Mucosa of gallbladder (tissue), 1 donor: Measurements from ENCODE around the gene FYB1. TPM values are rescaled to one million over a fixed set of nuclear protein-coding genes. Genes with fewer than 3 reads are reported as not detected.

Experiments used
- DNase-seq: peaks from one replicate; pipeline ENCODE4 v3.0.0-alpha.2; 2020; ENCODE audit warnings: low spot score
- total RNA-seq: library from RNA; stranded (reverse); gene quantifications from one replicate; pipeline ENCODE4 v1.2.1, GENCODE V29; 2021
- donor health status: DM: no; HTN: no; CAD: no.

The FYB1 gene
- total RNA-seq, 1 donor from 2014 or later = 24.7 TPM

DNA sequence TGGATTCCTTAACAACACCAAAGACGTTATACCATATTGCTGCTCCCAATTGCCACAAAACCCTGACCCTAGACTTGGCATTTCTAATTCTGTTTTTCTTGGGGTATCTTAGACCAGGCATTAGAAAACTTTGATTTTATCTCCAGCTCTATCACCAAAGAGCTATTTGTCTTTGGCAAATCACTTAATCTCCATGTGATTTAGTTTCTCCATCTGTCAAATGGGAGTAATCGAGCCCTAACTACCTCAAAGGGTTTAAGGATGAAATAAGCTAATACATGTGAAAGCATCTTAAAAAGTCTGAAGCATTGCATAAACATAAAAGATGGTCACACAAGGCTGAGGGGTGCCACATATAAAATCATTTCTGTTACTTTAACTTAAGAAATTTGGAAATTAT, 60.6 kb downstream of the FYB1 start:
- DNase-seq = no peak

DNA sequence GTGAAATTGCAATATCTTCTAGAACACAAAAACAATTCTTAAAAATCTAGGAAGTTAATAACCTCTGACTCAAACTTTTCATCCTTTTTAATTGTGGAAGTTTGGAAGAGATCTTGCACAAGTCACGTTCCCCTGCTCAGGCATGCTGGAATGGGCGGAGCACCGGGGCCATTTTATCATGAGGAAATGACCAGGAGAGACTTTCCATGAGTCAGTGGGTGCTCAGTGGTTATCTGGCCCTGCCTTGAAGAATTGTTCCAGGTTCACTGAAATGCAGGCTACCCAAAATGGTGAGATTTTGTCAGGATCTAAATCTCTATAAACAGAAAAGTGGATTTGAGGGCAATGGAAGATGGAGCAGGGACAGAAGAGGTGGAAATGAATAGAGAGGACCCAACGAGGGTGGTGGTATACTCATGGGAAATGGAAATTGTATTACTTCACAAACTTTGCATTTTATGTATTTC, 61.2 kb downstream of the FYB1 start:
- no peak for DNase-seq

DNA sequence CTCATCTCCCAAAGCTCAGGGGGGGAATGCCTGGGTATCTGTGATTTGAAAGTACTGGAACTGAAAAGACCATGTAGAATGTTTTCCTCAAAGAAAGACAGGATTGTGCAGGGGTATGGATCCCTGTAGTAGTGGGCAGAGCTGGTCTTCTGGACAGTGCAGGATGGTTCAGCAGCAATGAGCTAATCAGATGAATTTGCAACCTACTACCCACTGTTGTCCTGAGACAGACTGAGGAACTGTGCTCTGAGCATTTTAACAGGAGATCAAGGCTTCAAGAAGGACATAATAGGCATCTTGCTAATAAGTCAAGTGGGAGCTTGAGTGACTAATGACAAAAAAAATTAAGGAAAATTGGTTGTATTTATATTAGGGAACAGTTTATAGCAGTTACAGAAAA, 61.7 kb downstream of the FYB1 start:
- no peak for DNase-seq

DNA sequence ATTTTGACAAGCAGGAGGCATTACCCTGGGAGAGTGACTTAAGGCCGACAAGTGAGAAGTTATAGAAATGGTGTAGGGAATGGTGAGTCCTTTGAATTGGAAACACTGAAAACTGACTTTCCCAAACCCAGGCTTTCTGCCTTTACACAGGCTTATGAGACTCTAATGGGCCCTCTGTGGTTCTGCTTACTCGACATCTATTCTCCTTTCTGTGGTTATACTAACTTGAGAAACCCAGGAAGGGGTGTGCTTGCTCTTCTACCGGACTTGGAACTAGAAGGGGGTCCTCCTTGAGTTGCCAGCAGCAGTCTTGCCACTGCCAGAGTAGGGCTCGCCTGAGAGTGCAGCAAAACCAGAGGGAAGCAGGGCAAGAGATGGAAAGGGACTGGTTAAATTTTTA, 63.3 kb downstream of the FYB1 start:
- no peak for DNase-seq

DNA sequence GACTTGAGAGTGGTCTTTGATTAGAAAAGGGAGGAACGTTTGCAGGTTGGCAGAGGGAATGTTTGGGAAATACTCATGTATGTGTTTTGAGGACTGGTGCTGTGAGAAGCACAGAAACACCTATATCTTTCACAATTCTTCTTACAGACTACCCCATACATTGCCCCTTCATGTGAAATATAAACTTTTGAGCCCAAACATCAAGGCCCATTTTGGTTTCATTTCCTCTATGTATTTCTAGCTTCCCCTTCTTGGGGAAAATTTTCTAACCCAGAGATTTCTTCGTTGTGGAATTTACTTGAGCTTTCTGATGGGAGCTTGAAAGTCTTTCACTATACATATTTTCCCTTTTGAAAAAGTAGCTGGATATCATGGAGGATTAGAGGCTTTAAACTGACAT, 67.6 kb downstream of the FYB1 start:
- no peak for DNase-seq

DNA sequence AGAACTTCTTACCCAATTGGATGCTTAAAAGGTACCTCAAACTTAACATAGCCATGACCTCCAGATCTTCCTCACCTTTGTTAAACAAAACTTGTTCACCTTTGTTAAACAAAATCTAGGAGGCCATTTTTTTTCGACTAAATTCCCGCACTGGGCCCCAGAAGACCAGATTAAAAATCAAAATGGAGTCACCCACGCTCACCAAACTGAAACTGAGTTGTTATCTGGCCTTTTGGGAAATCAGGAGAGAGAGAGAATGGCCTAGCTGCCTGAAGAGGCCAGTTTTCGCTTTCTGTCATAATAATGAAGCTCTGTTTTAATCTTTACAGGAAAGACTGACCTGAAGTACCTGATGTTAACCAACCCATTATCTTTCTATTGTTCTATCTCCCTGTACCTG, 69.4 kb downstream of the FYB1 start:
- DNase-seq = no peak

DNA sequence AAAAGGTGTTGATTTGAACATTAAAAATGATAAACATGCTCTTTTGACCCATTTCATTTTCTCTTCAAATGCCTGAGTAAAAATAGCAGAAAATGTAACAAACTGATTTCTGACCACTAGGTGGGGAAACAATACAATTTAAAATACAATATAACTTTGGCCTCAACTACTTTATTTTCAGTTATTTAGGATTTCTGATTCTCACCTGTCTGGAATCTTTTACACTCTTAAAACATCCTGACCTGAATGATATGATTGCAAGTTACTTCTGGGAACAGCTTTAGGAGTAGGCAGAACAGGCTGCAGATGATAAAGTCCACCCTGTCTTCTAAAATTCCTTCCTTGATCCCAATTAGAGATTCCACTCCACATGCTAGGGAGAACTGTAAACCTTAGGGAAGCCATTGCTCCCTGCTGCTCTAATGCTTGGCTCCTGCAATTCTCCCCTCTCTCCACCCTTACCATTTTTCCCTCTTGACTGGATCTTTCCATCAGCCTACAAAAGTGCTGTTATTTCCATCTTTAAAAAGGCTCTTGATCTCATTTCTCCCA, 70.3 kb downstream of the FYB1 start:
- DNase-seq = no peak

DNA sequence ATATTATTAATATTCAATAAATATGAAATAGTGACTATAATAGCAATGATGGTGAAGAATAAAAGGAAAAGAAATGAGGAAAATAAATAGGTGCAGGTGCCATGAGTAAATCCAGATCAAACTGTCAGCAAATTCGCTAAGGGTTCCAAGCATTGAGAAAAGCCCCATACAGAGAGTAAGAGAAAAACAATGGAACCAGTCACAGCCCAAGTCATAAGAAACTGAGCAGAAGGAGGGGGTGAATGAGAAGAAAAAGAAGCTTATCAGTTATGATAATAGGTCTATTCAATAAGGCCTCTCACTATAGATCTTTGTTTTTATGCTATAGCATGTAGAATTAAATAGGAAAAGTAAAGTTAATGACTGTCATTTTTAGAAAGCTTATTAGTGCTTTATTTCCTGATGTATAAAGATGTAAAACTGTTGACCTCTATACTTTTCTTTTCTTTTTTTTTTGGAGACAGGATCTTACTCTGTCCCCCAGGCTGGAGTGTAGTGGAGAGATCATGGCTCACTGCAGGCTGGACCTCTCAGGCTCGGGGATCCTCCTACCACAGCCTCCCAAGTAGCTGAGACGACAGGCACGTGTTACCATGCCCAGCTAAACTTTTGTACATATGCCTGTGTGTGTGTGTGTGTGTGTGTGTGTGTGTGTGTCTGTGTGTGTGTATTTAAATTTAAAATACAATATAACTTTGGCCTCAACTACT, 72.4 kb downstream of the FYB1 start:
- no peak for DNase-seq

DNA sequence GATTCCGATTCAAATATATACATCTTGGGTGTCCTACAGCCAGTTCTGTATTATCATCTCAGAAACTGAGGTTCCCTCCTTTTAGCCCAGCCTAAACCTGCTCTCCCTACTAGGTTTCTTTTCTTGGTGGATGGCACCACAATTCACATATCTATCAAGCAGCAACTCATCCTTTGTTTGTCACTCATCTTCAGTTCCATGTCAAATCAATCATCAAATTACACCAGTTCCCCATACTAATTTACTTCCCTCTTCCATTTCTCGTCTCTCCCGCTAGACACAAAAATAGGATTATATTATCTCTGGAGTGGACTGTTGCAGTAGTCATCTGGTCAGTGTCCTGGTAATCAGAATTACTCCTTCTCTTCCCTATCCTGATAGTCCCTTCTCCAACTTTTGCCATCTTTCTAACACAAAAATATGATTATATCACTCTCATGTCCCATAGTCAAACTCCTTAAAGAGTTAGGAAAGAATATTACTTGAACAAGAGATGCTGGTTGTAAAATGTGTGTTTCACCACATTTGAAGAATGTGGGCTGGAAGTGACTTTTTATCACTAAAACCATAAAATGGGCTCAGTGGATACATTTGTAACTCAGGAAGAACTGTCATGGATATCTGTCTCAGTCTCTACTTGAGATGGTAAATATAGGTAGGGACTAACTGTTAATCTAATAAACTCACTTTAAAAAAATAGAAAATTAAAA, 76.1 kb downstream of the FYB1 start:
- DNase-seq = no peak

DNA sequence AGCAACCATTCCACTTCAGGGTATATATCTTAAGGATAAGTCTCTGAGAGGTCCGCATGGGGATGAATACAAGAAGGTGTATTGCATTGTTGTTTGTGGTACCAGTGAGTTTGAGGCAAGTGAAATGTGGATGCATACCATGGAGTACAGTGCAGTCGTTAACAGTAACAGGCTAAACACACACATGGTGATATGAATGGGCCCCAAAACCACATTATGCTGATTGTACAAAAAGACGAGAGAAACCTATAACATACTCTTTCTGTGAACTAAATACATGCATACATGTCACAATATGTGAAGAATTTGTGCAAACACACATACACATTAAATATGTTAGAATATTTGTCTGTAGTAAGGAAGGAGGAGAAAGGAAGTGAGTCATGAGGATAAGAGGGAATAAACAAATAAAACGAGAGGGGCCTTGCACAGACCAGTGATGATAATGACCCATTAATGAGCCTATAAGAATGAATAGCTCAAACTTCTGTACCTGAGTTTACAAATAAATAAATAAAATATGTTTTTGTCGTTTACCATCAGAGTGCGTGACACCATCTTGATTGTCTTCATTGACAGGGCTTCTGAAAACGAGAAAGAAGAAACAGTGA, 78.7 kb downstream of the FYB1 start:
- no peak for DNase-seq

DNA sequence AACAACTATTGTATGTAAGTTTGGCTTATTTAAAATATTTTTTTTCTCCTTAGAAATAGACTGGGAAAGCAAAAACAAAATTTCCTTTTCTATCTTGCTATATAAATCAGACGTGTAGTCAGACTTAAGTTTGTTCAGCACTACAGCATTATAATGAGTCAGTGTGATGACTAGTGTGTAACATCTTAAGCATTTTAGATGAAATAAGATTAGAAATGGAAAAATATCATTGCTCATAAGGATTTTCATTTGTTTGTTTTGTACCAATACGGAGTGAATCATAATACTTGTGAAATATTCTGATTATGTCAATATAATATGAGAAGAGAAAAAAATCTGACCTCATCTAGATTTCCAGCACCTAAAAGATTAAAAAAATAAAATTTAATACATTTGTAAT, 80.5 kb downstream of the FYB1 start:
- DNase-seq = no peak

DNA sequence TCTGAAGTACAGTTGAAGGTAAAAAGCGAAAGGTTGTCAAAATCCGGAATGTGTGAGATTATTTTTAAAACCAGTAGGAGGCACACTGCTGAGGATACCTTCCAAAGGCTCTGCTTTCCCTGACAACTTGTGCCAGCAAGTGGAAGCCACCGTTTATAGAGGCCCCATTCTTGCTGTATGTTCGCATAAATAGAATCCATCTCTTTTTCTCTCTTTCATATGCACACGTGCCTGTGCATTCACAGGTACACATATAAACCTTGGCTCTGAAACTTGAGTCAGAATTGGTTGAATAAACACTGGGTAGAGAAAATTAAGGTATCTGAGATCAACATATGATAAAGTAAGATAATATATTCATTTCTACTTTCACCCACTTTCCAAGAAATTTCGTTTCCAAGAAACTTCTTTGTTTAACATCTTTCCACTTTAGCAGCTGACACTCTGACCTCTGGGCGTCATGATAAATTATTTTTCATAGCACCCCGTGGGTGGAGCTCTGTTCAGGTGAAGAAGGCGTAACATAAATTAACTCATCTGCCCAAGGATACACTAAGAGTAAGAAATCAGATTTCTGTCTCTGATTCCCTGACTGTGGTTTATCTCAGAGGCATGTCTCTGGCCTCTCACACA, 81.4 kb downstream of the FYB1 start:
- no peak for DNase-seq

DNA sequence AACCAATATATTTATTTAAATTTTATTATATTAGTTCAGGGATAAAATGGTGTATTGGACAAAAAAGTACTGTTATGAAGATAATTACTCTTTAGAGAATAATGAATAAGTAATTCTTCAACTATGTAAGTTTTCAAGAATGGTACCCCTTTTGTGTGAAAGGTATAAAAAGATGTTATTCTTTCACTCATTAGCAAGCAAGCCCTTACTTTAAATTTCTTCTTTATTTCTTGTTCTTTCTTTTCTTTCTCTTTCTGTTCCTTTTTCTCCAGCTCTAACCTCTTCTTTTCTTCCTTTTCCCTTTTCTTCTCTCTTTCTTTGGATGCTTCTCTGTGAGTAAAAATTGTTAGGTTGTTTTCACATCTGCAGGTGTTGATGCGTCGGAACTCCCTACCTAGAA, 82.0 kb downstream of the FYB1 start:
- no peak for DNase-seq

DNA sequence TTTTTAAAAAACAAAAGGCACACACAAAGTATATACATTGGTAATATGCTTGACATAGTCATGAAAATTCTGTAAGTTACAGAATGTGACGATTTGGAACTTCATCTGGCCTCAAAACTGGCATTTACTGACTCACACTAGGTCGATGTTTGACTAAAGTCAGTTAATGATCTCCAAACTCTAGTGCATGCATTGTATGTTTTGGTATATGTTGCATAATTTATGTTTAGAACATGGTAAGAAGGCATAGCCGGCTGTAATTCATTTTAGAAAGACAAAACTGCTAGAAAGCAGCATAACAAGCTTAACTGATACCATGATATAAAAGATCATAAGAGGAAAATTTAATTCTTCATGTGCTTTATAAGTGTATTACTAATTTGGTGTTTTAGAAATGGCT, 86.6 kb downstream of the FYB1 start:
- no peak for DNase-seq

DNA sequence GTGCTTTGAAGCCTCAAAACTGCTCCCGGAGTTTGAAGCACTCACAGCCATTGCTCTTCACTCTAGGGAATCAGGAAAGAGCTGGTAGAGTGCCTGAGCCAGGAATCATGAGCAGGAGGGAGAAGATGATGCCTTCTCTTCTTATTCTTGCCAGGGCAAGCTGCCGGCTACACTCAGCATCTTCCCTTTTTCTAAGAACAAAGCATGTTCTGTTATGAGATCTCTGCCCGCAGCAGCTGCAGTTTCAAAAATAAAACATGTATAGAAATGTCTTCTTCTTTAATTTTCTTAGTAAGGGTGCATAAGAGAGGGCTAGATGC, 87.3 kb downstream of the FYB1 start:
- no peak for DNase-seq

DNA sequence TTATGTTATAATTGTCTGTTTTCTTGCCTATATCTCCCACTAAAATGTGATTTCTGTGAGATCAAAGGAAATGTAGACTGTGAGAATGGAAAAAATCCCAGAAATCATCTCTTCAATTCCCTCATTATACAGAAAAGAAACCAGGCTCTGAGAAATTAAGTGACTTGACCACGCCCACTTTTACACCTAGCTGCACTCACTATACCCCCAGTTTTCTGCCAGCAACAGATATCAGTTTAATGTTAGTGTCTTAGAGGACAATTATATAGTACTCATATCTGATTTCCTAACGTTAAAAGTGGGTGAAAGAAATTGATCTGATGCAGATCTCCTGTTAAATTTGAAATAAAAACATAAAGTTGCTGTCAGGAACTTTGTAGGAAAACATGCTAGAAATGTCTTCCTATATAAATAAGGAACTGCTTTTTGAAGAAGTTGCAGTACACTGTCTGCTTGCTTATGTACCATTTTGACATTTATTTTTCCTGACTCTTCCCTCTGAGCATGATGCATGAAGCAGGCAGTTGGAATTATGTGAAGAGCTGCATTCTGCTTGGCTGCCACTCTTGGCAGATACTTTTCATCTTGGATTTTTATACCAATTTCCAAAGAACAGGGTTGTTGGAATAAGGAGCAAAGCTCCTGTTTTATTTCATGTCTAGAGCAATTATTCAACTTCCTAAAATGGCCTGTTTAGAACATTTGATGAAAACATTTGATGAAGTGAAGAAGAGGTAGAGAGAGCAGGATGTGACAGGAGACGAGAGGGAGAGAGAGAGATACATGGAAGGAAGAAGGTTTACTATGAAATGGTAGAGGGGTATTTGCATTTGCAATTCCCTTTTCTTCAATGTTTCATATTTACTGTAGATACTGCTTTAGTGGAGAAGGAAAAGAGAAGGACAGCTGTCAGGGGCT, 87.9 kb downstream of the FYB1 start:
- DNase-seq = no peak

DNA sequence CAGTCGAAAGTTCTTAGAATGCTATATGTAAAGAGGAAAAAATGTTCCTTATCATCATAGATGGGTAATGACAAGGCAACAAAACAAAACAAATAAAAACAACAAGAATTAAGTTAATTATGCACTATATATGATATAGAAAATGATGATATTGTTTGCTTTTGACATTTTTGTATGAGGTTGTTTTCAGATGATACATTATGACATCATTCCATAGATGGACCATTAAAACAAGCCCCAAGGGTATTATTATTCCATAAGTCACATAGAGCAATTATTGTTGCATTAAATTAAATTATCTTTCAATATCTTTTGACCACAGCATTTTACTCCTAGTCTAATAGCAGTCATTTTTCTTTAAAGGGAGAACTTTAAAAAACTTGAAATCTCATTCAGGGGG, 88.6 kb downstream of the FYB1 start:
- no peak for DNase-seq

DNA sequence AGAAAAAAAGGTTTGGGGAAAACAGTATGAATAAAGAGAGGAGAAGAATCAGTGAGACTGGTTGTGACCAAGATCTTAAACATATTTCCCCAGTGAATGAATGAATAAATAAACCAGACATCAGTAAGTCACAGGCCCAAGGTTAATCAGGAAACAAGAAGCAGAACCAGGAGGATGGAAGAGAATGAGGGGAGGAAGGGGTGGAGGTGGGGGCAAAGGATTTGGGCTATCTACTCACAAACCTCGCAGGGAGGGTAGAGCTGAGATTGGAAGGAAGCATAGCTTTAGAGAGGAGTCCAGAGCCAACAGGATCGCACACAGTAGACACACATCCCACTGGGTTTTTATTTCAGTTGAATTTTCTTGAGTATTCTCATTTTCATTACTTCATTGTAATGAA, 97.4 kb downstream of the FYB1 start:
- DNase-seq = no peak

DNA sequence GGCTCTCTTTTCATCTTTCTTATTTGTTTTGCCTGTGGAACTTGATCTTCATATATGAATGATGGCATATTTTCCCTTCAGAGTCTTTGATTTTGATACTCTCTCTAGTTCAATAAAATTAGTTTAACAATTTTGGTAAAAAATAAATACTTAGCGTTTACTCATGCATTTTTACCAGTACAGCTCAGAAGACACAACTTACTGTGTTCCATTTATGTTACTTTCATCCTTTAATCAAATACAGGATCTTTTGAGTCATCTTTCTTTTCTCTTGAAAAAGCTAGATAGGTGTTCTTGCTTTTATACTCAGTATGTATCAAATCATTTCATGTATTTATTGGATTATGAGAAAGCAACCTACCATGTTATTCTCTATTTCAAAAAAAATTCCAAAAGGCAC, 98.0 kb downstream of the FYB1 start:
- DNase-seq = no peak

DNA sequence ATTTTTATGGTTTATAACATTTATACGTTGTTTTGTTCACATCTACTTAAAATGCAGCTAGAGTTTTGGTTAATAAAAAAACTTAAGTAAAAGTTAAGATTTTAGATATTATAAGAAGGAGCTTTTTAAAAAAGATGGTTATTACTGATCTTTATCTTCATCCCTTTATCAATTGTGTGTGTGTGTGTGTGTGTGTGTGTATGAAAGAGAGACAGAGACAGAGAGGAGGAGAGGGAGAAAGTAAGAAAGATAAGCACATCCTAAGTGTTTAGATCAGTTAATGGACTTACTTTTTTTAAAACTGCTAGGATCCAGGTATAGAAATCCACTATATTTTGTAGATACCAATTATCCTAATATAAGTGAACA, 99.3 kb downstream of the FYB1 start:
- DNase-seq = no peak

DNA sequence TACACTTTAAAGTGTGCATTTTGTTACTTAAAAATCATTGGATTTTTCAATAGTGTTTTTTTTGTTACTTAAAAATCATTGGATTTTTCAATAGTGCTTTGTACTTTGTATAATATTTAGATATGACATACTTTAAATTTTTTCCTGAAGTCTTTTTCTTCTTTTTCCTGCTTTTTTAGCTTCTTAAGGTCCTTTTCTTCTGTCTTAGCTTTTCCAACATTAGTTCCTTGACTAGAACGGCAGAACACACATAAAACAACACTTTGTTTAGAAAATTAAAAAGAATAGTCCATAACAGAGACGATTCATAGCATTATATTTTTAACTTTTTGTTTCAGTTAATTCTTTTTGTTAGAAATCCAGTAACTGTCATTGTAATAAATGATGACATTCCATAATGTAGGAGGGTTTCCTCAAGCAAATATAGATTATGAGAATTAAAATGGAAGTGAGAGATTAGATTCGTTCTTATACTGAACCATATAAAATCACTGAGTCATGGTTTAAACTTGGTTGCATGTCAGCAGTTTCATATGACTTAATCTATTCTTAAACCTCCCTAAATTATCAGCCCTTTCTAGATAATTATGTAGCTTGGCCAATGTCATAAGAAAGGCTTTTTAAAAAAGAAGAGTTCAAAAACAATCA, 99.8 kb downstream of the FYB1 start:
- no peak for DNase-seq
